ENCODE measurements around the gene KNDC1.
"Not testable (repeated sequence)": the region's sequence is repeated elsewhere in the genome, so short reads cannot be mapped to it uniquely, and the experiment has no call there.

KNDC1 gene

GRCh38 chr10:133174689-133175263, 14.8 kb downstream of the KNDC1 start:
- peaks cover 7 to 8% of the 10 kb centered on the region in 2 donors for H3K4me1 Mint-ChIP-seq (ENCODE audit: low read depth in 2 of 2)
- H3K27ac Mint-ChIP-seq = no peak overlapping the region
- H3K27me3 Mint-ChIP-seq = peaks cover 12 to 36% of the 10 kb centered on the region in 2 donors
- H3K9me3 Mint-ChIP-seq = peaks cover 8 to 30% of the 10 kb centered on the region in 2 donors
- no peak overlapping the region for H3K4me3 Mint-ChIP-seq
- H3K36me3 Mint-ChIP-seq (ENCODE audit: insufficient read depth) = no peaks in the 10 kb centered on the region
- DNase-seq (no peak), ATAC-seq (replicated peaks) (no peak)

GRCh38 chr10:133175624-133176023, 15.6 kb downstream of the KNDC1 start:
- not testable (repeated sequence) for H3K27ac Mint-ChIP-seq; DNase-seq; H3K4me1 Mint-ChIP-seq (ENCODE audit: low read depth in 2 of 2); H3K36me3 Mint-ChIP-seq (ENCODE audit: insufficient read depth); H3K4me3 Mint-ChIP-seq; ATAC-seq (replicated peaks)
- H3K27me3 Mint-ChIP-seq = peaks cover 12 to 36% of the 10 kb centered on the region in 2 donors
- H3K9me3 Mint-ChIP-seq = peaks cover 8 to 30% of the 10 kb centered on the region in 2 donors

- no peaks in the 10 kb centered on the region for H3K36me3 Mint-ChIP-seq (ENCODE audit: insufficient read depth)
- ATAC-seq (replicated peaks) (no peak), DNase-seq (no peak)
- H3K9me3 Mint-ChIP-seq = peaks cover 8 to 30% of the 10 kb centered on the region in 2 donors
- no peak overlapping the region for H3K27ac Mint-ChIP-seq
- peaks cover 7 to 8% of the 10 kb centered on the region in 2 donors for H3K4me1 Mint-ChIP-seq (ENCODE audit: low read depth in 2 of 2)
- no peak overlapping the region for H3K4me3 Mint-ChIP-seq
- H3K27me3 Mint-ChIP-seq = peaks cover 12 to 42% of the 10 kb centered on the region in 2 donors
These were observed 16.5 kb downstream of the KNDC1 start for GRCh38 chr10:133176546-133176945.

GRCh38 chr10:133177380-133178157, 17.6 kb downstream of the KNDC1 start:
- no peak for ATAC-seq (replicated peaks)
- H3K4me1 Mint-ChIP-seq (ENCODE audit: low read depth in 2 of 2) = peaks cover 7 to 8% of the 10 kb centered on the region in 2 donors
- DNase-seq = no peak
- no peaks in the 10 kb centered on the region for H3K36me3 Mint-ChIP-seq (ENCODE audit: insufficient read depth)
- peaks cover 6 to 38% of the 10 kb centered on the region in 2 donors for H3K27me3 Mint-ChIP-seq
- no peak overlapping the region for H3K4me3 Mint-ChIP-seq
- no peak overlapping the region for H3K27ac Mint-ChIP-seq
- peaks cover 8 to 30% of the 10 kb centered on the region in 2 donors for H3K9me3 Mint-ChIP-seq

- peaks cover 8 to 30% of the 10 kb centered on the region in 2 donors for H3K9me3 Mint-ChIP-seq
- H3K36me3 Mint-ChIP-seq (ENCODE audit: insufficient read depth) = no peaks in the 10 kb centered on the region
- no peak overlapping the region for H3K27ac Mint-ChIP-seq
- no peak for DNase-seq
- no peak overlapping the region for H3K4me3 Mint-ChIP-seq
- ATAC-seq (replicated peaks) = no peak
- peaks cover 0 to 28% of the 10 kb centered on the region in 2 donors for H3K27me3 Mint-ChIP-seq
- H3K4me1 Mint-ChIP-seq (ENCODE audit: low read depth in 2 of 2) = peaks cover 7 to 8% of the 10 kb centered on the region in 2 donors
These were observed 18.5 kb downstream of the KNDC1 start for GRCh38 chr10:133178357-133179127.

GRCh38 chr10:133179128-133179520, 19.1 kb downstream of the KNDC1 start:
- peaks cover 7 to 8% of the 10 kb centered on the region in 2 donors for H3K4me1 Mint-ChIP-seq (ENCODE audit: low read depth in 2 of 2)
- no peak overlapping the region for H3K4me3 Mint-ChIP-seq
- H3K27me3 Mint-ChIP-seq = peaks cover 0 to 22% of the 10 kb centered on the region in 2 donors
- H3K36me3 Mint-ChIP-seq (ENCODE audit: insufficient read depth) = no peaks in the 10 kb centered on the region
- no peak overlapping the region for H3K27ac Mint-ChIP-seq
- H3K9me3 Mint-ChIP-seq = peaks cover 8 to 28% of the 10 kb centered on the region in 2 donors
- DNase-seq (no peak), ATAC-seq (replicated peaks) (no peak)

- no peak for DNase-seq
- ATAC-seq (replicated peaks) = no peak
- Mint-ChIP-seq H3K9me3 (peaks cover 5 to 23% of the 10 kb centered on the region in 2 donors), H3K4me1 (ENCODE audit: low read depth in 2 of 2) (peaks cover 7 to 8% of the 10 kb centered on the region in 2 donors), H3K36me3 (ENCODE audit: insufficient read depth) (no peaks in the 10 kb centered on the region), H3K27me3 (peaks cover 0 to 17% of the 10 kb centered on the region in 2 donors), H3K27ac (no peak overlapping the region), H3K4me3 (no peak overlapping the region)
These were observed 19.6 kb downstream of the KNDC1 start for GRCh38 chr10:133179651-133180050.

- ATAC-seq (replicated peaks) (no peak), DNase-seq (no peak)
- Mint-ChIP-seq H3K36me3 (ENCODE audit: insufficient read depth) (no peaks in the 10 kb centered on the region), H3K4me3 (no peak overlapping the region), H3K27ac (no peak overlapping the region), H3K9me3 (peaks cover 4 to 16% of the 10 kb centered on the region in 2 donors), H3K4me1 (ENCODE audit: low read depth in 2 of 2) (peaks cover 7 to 8% of the 10 kb centered on the region in 2 donors), H3K27me3 (peaks cover 0 to 13% of the 10 kb centered on the region in 2 donors)
These were observed 20.4 kb downstream of the KNDC1 start for GRCh38 chr10:133180192-133180964.

- peaks cover 4 to 11% of the 10 kb centered on the region in 2 donors for H3K9me3 Mint-ChIP-seq
- DNase-seq (no peak), ATAC-seq (replicated peaks) (no peak)
- H3K36me3 Mint-ChIP-seq (ENCODE audit: insufficient read depth) = no peaks in the 10 kb centered on the region
- H3K4me3 Mint-ChIP-seq = no peak overlapping the region
- H3K27me3 Mint-ChIP-seq = peaks cover 0 to 13% of the 10 kb centered on the region in 2 donors
- no peak overlapping the region for H3K27ac Mint-ChIP-seq
- H3K4me1 Mint-ChIP-seq (ENCODE audit: low read depth in 2 of 2) = peaks cover 7 to 8% of the 10 kb centered on the region in 2 donors
These were observed 21.1 kb downstream of the KNDC1 start for GRCh38 chr10:133180965-133181639.

- peaks cover 0 to 13% of the 10 kb centered on the region in 2 donors for H3K27me3 Mint-ChIP-seq
These were observed 22.2 kb downstream of the KNDC1 start for GRCh38 chr10:133182190-133182589.

GRCh38 chr10:133182791-133183645, 23.0 kb downstream of the KNDC1 start:
- H3K4me3 Mint-ChIP-seq = no peak overlapping the region
- H3K36me3 Mint-ChIP-seq (ENCODE audit: insufficient read depth) = no peaks in the 10 kb centered on the region
- DNase-seq (no peak), ATAC-seq (replicated peaks) (no peak)
- no peaks in the 10 kb centered on the region for H3K4me1 Mint-ChIP-seq (ENCODE audit: low read depth in 2 of 2)
- no peak overlapping the region for H3K27ac Mint-ChIP-seq
- H3K27me3 Mint-ChIP-seq = peaks cover 0 to 13% of the 10 kb centered on the region in 2 donors
- H3K9me3 Mint-ChIP-seq = no peaks in the 10 kb centered on the region

More at GRCh38 chr10:133182190-133182589, 22.2 kb downstream of the KNDC1 start:
- peaks cover 3 to 7% of the 10 kb centered on the region in 2 donors for H3K4me1 Mint-ChIP-seq (ENCODE audit: low read depth in 2 of 2)
- H3K36me3 Mint-ChIP-seq (ENCODE audit: insufficient read depth) = no peaks in the 10 kb centered on the region
- ATAC-seq (replicated peaks) = no peak
- H3K9me3 Mint-ChIP-seq = peaks cover 4 to 7% of the 10 kb centered on the region in 2 donors
- no peak overlapping the region for H3K27ac Mint-ChIP-seq
- H3K4me3 Mint-ChIP-seq = no peak overlapping the region
- no peak for DNase-seq

Measured in effector memory CD8-positive, alpha-beta T cell (primary cell).